DMS79 (cell line): Measurements from ENCODE around the gene KCNT1.
A peak's percentile ranks its signal among the peaks of the same experiment; 100 is the strongest.

Source experiments
- DNase-seq: peaks from one replicate; lab custom pipeline; 2025; lab: John Stamatoyannopoulos, UW

KCNT1 gene

GRCh38 chr9:135699440-135699839 is 2.5 kb upstream of the KCNT1 start, which contains the start of gene SOHLH1:
SOHLH1 (minus strand) TSS chr9:135699481; CDS start chr9:135699467, 14 bp downstream.
- no peak for DNase-seq

GRCh38 chr9:135700525-135700924 is 1.5 kb upstream of the KCNT1 start:
- DNase-seq = no peak

DNA sequence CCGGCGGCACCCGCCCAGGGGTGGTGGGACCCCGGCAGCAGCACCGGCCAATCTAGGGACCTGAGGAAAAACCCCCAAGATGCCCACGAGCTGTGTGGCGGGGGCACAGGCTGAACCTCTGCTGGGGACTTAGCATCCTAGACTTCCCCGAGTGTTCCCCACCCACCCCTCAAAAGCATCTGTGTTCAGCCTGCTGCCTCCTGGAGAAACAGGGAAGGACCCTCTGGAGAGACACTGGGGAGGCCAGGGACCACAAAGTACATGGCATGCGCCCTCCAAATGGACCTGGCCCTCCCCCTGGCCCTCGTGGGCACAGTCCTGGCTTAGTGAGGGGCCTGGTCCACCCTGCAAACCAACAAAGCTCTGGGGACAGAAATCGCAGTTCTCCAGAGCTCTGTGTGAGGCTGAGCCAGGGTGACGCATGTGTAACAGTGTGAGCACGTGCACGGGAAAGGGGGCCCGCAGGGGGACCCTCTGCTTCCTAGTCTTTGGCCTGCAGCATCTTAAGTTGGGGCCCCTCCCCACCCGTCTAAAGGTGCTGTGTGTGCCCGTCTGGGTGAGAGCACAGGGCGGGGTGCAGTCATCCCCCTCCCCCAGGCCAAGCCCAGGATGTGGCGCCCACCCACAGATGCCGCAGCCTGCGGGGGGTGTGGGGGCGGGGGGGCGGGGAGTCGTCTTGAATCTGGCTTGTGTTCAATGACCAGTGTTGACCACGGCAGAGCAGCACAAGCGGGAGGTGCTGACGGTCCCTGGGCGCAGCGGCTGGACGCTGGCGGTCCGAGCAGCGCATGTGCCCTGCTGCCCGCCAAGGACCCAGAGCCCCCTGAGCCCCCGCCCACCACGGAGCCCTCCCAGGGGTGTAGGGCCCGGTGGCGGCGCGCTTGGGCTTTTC is 672 bp upstream of the KCNT1 start:
- DNase-seq = no peak

DNA sequence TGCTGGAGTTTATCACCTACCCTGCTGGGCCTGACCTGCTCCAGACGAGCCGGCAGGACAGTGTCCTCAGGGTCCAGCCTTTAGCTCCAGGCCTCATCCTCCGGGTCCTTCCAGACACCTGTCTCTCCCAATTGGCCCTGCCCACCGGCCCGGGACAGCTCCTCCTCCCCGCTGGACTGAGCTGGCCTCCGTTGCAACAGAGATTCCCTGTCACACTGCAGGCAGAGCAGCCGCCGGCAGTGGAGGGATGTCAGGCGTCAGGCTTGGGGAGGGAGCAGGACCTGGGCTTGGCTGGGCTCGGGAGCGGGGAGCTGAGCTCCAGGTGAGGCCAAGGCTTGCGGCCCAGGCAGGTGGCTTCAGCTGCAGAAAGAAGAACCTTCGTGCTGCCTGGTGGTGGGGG is 1.7 kb downstream of the KCNT1 start:
- DNase-seq = no peak

DNA sequence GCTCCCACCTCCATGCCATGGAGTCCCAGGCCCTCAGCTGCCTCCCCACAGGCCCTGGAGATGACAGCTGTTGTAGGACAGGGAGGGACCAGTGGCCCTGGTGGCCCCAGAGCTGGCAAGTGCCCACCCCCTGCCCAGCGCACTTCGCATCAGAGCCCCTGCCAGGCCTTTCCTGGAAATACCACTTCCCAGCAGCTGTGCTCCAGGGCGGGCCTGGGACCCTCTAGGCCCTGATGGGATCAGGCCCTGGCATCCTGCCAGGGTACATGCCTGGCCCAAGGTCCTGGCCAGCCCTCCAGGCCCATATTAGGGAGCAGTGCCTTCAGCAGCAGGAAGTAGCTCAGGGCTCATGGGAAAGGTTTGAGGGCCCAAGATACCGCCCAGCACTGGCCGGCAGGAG is 2.5 kb downstream of the KCNT1 start:
- DNase-seq = no peak

DNA sequence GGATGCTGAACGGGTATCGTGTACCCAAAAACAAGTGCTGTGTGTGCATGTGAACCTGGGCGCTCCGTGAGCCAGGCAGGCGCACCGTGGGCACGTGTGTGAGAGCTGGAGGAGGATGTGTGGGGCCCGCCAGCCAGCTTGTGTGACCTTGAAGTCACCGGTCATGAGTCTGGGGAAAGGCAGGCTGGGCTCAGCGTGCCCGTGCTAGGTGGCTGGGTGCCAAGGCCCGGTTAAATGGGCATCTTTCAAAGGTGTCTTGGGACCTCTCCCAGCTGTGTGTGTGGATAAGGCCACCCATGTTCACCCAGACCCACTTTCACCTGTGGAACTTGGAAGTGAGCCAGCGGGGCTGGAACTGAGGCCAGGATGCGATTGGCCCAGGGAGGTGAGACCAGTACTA is 3.4 kb downstream of the KCNT1 start:
- peak; percentile 20 for DNase-seq

- no peak for DNase-seq
Measured at GRCh38 chr9:135706288-135706687, 4.3 kb downstream of the KCNT1 start.

DNA sequence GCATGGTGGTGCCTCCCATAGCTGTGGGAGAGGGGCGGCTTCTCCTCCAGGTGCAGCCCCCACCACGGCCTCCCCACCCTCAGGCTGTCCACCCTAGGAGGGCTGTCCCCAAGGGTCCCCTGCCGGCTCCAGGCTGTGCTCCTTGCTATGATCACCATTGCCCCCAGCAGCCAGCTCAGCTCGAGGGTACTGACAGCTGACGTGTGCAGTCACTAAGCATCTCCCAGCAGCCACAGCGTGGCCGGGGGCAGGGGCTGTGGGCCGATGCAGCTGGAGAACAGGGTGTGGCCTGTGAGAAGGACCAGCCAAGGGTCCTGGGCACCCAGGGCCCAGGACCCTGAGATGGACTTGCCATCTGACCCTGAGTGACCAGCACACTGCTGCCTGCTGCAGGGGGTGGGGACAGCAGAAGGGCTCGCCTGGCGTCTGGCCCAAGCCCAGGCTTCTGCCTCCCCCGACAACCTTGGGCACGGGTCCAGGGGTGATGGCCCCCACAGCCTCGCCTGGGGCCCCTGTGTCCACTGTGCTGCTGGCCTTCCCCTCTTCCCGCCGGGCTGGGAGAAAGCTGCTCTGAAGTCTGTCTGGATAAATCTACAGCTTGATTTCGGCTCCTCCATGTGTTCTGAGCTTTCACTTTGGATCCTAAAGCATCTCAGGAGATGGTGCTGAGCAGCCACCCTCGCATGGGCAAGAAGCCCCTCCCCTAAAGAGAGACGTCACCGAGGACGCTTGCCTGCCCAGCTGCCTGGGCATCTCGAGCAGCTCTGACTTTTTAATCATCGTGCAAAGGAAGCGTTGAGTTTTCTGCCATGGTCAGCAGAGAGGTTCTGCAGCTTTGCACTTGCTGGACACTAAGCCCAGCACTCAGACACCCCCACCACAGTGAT is 5.5 kb downstream of the KCNT1 start:
- no peak for DNase-seq

DNA sequence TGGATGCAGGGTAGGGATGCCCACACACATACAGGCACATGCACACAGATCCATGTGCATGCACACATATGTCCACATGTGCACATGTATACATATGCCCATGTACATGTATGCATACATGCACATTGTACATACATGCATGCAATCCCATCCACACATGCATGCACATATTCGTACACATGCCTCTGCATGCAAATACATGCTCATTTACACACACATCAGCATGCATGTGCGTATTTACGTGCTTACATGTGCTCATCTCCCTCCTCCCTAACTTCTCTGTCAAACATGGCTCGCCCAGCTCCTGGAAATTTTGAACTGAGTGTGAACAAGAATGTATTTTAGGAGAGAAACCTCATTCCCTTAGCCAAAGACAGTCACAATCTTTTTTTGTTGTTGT is 6.2 kb downstream of the KCNT1 start:
- DNase-seq = no peak

DNA sequence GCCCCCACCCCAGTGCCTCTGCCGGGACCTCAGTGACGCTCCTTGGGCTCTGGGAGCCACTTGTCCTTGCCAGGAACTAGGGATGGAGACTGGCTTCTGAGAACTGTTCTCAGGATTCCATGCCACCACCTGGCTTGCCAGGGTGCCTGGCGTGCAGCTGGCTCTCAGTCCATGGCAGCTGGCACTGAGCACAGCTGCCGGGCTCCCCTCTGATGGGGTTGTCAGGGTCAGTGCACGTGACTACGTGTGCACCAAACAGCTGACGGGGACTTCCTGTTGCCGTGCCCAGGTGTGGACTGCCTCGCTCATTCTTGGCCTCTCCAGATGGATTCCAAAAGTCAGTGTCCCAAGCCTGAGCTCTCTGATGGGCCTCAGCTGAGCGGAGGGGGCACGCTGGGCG is 9.4 kb downstream of the KCNT1 start:
- DNase-seq = peak; percentile 64

DNA sequence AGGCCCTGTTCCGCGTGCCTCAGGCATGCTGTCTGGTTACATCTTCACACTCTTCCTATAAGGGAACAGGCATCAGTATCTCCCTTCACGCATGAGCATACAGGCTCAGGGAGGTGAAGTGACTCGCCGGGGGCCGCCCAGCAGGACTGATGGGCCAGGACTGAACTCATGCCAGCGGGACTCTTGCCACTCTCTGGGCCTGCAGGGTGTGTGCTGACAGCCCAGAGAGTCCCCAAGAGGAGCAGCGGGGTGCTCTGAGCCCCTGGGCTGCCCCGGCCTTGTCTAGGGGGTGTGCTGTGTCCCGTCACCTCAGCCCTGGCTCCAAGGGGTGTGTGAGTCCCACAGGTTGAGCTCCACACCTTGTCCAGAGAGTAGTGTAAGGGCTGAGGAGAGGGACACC is 9.9 kb downstream of the KCNT1 start:
- DNase-seq = no peak

DNA sequence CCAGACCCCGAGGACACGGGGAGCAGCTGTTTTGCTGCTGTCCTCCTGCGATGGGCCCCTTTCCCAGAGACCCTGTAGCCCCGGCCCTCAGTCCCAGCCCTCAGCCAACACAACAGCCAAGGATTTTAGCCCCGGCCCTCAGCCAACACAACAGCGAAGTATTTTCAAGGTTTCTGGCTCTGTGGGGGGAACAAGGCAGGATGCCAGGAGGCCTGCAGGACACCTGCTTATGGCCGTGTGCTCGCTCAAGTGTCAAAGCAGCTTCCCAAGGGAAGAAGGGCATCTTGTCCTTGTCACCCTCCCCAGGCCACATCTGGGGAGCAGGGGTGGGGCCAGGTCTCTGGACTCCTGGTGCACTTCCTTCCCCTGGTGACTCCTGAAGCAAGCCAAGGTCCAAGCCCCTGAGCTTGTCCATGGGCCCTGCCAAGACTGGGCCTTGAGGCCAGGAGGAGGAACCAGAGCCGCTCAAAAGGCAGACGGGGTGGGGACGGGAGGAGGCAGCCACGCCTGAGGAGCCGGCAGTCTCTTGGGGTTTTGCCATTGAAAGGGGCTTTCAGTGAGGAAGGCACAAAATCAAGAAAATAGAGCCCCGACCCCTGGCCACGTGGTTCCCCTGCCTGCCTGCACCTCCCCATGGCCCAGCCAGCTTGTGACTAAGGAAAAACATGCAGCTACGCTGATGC is 10.8 kb downstream of the KCNT1 start:
- peak; percentile 59 for DNase-seq

- DNase-seq = no peak
Measured at GRCh38 chr9:135714242-135715055, 12.5 kb downstream of the KCNT1 start.

- DNase-seq = no peak
Measured at GRCh38 chr9:135715056-135715595, 13.1 kb downstream of the KCNT1 start.

- DNase-seq = no peak
Measured at GRCh38 chr9:135716045-135716444, 14.1 kb downstream of the KCNT1 start.

DNA sequence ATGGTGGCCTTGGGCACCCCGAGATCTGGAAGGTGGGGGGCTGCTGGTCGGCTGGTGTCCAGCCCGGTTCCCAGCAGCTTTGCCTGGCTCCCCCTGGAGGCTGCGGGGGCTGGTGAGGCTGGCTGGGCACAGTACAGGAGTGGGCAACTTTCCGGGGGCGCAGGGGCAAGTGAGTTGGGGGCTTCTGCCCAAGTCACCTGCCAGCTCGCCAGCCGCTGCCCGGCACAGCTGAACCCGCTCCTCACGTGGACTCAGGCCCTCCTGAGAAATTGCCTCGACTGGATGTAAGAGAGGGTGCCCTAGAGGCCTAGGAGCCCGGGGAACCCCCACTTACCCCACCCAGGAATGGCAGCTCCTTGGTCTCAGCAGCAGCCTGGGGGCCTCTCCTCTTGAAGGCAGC is 15.4 kb downstream of the KCNT1 start:
- DNase-seq = no peak

- DNase-seq = no peak
Measured at GRCh38 chr9:135718616-135719015, 16.6 kb downstream of the KCNT1 start.

DNA sequence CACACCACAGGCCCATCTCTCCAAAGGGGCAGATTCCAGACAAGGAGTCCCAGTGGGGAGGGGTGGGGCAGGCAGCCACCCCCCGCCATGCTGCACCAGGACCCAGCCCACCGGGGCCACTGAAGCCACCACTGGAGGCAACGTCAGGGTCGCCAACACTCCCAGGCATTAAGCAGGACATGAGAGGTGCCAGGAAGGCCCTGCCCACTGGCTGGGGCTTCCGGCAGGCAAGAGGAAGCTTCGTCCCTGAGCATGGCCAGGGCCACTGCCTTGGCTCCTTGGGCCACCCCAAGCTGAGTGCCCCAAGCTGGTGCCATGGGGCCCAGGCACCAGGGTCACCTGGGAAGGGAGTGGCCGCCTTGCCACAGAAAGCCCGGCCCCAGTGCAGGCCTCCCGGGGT is 17.5 kb downstream of the KCNT1 start:
- DNase-seq = no peak

DNA sequence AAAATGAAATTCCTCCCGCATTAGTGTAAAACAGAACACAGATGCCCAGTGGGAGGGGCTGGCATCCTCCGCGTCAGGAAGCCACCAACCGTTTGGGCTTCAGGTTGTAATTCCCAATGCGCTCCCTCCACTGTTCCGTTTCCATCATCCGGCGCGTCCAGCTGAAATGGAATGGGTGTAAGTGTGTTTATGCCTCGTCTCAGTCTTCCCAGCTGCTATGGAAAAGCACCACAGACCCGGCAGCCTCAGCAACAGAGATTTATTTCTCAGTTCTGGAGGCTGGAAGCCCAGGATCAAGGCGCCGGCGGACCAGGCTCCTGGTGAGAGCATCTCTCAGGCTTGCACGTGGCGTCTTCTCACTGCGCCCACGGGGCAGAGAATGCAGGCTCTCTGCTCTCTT is 20.4 kb downstream of the KCNT1 start:
- no peak for DNase-seq

DNA sequence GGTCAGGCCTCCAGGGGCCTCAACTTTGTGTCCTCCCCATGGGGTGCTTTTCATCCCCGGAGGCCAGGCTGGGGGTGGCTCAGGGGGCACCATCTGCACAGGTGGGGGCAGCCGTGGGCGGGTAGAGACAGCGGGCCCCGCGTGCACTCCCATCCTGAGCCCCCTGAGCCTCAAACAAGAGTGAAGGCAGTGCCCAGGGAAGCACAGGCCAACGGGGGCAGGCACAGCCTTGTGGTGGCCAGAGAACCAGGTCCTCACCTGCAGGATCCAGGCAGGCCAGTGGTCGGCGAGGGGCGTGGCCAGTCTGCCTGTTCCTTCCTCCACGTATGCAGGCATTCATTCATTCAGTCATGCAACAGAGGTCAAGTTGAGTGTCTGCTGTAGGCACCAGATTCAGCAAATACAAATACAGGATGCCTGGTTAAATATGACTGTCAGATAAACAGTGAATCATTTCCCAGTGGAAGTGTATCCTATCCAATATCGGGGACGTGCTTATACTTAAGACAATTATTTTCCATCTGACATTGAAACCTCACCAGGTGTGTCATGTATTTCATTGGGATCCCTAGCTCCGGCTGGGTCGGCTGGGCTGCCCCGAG is 22.3 kb downstream of the KCNT1 start:
- DNase-seq = no peak
